HG03025 (cell line): ENCODE results near the gene MAP3K14.

Source experiments
- ATAC-seq: cut with Tn5 transposase; IDR thresholded peaks from one replicate; pipeline ENCODE4 v1.9.1; 2021; ENCODE audit warnings: mild to moderate bottlenecking, moderate library complexity; ENCODE audit not compliant: unreplicated experiment, low FRiP score

MAP3K14 gene

GRCh38 chr17:45227101-45227925, 89.5 kb downstream of the MAP3K14 start:
- no peak for ATAC-seq

DNA sequence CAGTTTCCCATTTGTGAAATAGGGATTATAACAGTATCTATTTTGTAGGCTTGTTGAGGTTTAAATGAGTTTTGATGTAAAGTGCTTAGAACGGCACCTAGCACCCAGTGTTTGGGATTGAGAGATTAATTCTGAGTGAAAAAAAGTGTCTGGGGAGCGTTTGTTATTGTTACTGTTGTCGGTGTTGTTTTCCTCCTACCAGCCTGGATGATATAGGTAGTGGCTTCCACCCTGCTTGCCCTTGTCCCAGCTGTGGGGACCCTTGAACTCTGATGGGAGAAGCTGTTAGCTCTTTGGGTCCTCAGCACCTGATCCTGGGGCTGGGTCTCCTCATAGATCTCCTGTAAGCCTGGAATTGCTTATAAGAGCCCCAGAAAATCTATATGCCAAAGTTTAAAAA, 90.2 kb downstream of the MAP3K14 start:
- ATAC-seq, result no peak

DNA sequence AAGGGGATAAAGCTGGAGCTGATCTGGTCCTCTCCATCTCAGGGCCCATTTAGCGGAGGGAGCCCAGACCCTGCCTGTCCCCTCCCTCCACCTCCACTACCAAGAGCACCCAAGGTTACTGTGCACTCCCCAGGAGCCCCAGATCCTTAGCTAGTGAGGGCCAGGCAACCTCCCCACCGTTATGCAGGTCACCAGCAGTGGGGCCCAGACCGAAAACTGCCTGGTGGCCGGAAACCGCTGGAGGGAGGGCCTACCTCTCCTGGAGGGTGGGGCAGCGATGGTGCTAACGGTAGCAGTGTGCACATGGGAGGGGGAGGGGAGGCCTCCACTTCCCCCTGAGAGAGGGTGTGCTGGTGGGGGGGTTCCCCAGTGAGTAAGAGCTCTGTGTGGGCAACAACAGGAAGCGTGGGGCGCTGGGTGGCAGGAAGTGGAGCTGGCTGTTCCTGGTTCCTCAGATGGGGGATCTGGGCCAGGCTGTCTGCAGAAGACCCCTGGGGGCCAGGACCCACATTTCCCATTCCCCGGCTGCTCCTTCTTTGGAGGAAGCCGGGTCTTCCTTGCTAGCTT, 90.8 kb downstream of the MAP3K14 start:
- no peak for ATAC-seq

DNA sequence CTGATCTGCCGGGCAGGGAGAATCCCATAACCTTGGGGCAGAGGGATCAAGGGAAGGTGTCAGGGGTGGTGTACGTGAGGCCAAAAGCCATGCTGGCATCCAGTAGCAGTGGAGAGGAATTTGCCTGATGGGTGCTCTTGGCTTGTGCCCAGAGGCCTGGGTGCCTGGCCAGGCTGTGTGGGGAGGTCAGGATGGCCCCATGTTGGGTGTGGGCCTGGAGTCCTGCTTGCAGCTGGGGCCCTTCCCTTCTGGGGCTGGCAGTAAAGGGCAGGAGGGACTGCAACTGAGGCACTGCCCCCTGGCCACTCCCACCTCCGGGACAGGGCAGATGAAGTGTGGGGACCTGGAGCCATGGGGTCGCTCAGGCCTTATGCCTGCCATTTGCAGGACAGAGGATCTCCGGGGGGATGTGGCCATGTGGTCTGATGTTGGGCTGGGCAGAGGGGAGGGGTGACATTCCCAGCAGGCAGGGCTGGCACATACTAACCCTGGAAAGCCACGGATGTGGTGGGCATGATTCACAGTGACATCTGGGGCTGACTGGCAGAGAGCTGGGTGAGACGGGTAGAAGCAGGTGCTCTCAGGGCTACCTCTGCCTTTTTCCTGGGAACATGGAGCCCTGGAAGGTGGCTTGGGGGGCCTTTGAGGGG, 91.6 kb downstream of the MAP3K14 start:
- ATAC-seq, result no peak

- ATAC-seq, result no peak
Measured at GRCh38 chr17:45224671-45225050, 92.2 kb downstream of the MAP3K14 start.

GRCh38 chr17:45223539-45224528, 93.0 kb downstream of the MAP3K14 start:
- ATAC-seq, result no peak

- ATAC-seq, result no peak
Measured at GRCh38 chr17:45222996-45223538, 93.8 kb downstream of the MAP3K14 start.

GRCh38 chr17:45222289-45222995, 94.4 kb downstream of the MAP3K14 start:
- no peak for ATAC-seq

GRCh38 chr17:45222014-45222288, 94.9 kb downstream of the MAP3K14 start:
- ATAC-seq, result no peak

DNA sequence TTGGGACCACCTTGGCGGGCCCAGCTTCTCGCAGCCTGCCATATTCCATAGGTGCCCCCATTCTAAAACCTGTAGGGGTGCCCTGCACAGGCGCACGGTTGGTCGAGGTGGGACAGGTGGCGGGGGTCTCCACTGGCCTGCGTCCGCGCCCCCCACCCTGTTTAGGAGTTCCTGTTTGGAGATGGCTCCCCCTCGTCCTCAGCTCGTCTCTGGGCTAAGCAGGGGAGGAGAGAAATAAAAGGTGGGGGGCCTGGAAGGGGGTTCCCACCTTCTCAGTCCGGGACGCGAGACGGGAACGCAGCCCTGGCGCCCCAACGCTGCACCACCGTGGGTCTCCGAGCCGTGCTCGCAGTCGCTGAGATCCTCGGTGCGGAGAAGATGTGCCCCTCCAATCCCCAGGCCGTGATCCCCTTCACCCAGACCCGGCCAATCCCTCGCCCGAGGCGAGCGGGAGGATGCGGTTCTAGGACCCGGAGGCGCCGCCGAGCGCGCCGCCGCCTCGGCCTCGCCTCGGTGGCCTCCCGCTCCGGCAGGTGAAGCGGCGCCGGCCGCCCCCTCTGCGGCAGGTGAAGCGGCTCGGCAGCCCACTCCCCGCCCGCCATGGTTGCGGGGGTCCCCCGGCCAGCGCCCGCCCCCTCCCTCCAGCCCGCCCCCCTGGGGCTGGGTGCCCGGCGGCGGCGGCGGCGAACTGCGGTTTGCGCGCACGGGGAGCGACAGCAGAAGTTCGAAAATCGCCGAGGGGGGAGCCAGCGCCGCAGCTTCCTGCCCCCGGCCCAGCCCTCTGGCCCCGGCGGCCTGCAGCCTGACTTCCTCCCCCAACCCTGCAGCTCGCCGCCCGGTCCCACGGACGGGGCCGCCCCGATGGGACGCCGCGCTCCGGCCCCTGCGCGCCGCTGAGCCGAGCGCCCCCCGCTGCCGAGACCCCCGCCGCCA, 95.5 kb downstream of the MAP3K14 start, which contains the start of gene FMNL1:
FMNL1 (plus strand) TSS at position 805 of the 933 bp plus-strand sequence. CDS start 240 bp downstream, outside the sequence.
- no peak for ATAC-seq

GRCh38 chr17:45220079-45220478, 96.7 kb downstream of the MAP3K14 start:
- ATAC-seq, result no peak

GRCh38 chr17:45218895-45219661, 97.7 kb downstream of the MAP3K14 start:
- no peak for ATAC-seq
